Renal cortical epithelial cell (primary cell): ENCODE data around the gene ETFDH. TPM values are rescaled to one million over a fixed set of nuclear protein-coding genes. Genes with fewer than 3 reads are reported as not detected.
"Not testable (repeated sequence)": the region's sequence is repeated elsewhere in the genome, so short reads cannot be mapped to it uniquely, and the experiment has no call there.

Experiments
- DNase-seq: peaks from one replicate; pipeline ENCODE4 v3.0.0-alpha.2; 2011; ENCODE audit warnings: low read depth
- total RNA-seq: library from RNA; depleted of rRNA; stranded (reverse); fragments of >200 nt; gene quantifications from 2 replicates; pipeline ENCODE4 v1.2.3, GENCODE V29; 2014

Gene ETFDH
- total RNA-seq: 17.4 and 36.5 TPM in 2 replicates

DNA sequence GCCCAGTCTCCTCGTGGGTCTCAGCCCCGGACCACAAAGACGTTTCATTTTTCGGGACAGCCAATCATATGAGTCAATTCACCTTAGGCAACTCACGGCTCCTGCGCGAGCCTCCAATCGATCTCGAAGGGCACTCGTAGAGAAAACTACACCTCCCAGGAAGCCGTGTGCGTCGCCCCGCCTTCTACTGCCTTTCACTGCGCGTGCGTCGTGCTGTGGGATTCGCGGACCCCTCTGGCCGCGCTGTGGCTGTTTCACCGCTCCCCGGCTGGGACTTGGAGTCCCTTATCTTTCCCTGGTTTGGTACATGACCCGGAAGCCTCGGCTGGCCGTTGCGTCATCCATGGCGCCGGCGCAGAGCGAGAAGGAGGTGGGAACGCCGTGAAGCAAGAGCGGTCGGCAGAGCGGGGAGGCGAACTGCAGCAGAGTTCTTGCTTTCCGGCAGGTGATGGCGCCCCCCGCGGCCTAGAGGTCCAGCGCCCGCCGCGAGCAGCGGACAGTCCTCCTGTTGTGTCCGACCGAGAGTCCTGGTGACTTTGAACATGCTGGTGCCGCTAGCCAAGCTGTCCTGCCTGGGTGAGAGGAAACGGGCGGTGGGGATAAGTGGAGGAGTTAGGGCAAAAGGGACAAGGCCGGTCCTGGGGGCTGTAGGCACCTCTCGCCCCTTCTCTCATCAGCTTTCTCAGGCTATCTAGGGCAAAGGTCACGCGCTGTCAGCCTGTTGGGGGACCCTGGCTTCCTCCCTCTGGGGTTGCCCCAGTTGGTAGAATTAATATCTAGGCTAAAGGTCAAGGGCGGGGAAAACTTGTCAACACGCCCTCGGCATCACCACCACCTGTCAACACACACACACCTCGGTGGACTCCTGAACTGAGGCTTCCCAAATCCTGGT, at the start of gene ETFDH:
Gene ETFDH (plus strand): TSS at position 382 of the 892 bp plus-strand sequence. CDS start 161 bp downstream, at position 543.
- peak; percentile 98 for DNase-seq

DNA sequence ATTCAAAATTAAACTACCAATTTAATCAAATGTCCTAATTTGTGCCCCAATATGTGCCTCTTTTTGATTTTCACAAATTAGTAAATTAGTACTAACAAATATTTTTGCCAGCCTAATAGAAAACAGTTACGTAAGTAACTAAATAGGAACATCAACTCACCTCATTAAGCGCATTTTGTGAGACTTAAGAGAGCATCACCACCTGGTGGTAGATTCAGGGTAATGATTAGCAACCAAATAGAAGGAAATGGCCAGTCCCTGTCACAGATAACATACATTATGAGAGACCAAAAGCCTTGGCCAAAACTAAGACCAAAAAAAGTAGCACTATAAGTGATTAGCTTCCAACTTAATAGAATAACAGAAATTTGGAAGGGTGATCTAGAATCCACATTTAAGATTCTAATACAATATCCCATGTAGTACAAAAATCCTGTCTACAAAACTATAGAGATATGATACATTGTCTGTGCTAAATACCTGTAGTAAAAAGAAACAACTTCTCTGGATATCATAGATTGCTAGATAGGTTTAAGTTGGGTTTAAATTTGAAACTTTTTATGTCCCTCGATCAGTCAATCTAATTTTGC, 47.1 kb upstream of the ETFDH start:
- DNase-seq: peak; percentile 66

DNA sequence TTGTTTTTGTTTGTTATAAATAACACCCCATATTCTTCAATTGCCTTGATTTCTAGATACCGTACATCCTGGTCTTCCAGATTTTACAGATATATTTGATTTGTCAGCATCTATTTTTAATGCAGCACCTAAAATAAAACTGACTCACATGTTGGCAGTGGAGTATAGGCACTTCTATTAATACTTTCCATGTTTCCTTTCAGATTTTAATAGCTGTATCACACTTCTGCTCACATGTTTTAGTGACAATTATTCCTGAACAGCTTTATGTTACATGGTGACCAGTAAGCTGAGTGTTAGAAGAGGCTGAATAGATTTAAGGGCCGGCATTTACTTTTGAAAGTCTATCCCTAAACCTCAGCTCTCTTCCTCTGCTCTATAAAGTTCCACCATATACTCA, 46.6 kb upstream of the ETFDH start:
- no peak for DNase-seq

DNA sequence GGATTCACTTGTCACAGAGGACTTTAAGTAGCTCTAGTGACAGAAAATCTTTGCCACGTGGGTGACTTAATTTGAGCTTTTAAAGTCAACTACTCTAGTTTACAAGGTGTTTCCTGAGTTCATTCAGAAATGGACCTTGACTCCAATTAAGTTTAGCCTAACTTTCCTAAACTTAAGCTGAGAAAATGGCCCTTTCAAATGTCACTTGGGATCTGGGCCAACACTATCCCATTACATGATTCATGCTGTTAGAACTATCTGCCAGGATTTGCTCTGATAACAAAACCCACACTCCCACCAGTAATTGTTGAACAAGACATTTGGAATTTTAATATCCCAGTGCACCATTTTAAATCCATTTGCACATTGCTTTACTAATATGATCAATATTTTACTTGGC, 41.2 kb upstream of the ETFDH start:
- DNase-seq: no peak

DNA sequence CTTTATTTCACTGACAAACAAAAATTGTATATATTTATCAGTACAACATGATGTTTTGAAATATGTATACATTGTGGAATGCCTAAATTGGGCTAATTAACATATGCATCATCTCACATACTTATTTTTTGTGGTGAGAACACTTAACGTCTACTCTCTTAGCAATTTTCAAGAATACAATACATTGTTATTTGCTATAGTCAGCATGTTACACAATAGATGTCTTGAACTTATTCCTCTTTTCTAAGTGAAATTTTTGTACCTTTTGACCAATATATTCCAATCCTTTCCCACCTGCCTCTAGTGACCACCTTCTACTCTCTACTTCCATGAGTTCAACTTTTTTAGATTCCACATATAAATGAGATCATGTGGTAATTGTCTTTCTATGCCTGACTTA, 35.5 kb upstream of the ETFDH start:
- no peak for DNase-seq

DNA sequence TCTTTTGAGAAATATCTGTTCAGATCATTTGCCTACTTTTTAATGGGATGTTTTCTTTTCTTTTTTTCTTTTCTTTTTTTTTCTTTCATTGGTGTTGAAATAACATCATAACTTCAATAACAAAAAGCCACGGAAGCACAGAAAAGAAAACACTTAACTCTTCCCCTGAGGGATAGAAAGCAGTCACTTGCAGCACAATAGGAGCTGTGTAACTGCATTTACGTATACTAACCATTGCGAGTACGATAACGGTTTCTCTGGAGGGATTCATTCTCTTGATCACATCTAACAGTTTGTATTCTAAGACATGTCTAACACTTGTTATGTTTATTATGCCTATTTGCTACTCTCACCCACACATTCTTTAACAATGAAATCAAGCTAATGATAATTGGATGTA, 27.7 kb upstream of the ETFDH start:
- DNase-seq: no peak

DNA sequence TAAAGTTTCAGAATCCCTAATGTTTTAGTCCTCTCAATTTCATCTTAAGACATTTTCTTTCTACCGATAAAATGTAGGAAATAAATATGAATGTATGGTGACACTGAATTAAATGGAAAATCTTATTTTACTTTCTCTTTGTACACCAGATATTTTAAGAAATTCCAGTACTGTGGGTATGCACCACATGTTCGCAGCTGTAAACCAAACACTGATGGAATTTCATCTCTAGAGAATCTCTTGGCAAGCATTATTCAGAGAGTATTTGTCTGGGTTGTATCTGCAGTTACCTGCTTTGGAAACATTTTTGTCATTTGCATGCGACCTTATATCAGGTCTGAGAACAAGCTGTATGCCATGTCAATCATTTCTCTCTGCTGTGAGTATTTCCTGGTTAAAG, 27.3 kb upstream of the ETFDH start:
- DNase-seq: no peak

DNA sequence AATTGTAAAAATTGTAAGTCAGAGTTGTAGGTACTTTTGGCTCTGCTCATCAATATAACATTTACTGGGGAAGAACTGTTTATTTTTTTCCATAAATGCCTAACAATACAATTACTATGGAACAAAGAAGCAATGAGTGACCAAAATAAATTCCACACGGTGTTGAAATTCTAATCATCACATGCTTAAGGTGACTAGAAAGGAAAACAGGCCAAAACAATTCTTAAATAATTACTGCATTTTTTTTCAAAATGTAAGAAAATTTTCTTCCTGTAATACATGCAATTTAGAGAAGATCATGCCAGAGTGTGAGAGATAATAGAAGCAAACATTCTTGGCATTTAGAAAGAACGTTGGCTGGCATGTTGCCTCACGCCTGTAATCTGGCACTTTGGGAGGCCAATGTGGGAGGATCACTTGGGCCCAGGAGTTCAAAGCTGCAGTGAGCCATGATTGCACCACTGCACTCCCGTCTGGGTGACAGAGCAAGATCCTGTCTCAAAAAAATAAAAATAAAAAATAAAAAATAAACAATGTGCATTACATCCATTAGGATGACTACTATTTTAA, 22.9 kb upstream of the ETFDH start:
- no peak for DNase-seq

DNA sequence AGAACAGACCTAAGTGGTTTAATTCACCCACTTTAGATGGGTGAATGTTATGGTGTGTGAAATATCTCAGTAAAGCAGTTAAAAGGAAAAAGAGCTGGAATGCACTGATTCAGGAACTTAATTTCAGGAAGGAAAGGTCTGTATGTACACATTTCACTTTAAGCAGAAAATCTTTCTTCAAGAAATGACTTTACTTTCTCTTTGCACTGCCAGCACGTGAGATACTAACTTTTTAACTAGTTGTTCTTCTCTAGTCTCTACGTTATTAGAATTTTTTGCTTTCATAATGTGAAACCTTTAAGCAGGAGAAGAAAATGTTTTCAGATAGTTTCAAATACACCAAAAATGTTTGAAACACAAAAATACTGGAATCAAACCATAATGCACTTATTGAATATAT, 19.2 kb upstream of the ETFDH start:
- DNase-seq: no peak

DNA sequence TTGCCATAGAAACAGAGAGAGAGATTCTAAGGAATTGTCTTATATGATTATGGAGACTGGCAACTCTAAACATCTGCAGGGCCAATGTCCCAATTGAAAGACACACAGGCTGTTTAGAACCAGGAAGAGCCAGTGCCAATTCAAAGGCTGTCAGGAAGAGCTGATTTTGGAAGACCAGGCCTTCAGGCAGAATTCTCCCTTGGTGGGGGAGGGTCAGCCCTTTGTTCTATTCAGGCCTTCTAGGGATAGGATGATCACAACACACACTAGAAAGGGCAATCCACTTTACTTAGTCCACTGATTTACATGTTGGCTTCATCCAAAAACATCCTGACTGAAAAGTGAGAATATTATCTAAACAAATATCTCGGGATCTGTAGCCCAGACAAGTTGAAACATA, 15.7 kb upstream of the ETFDH start:
- no peak for DNase-seq

DNA sequence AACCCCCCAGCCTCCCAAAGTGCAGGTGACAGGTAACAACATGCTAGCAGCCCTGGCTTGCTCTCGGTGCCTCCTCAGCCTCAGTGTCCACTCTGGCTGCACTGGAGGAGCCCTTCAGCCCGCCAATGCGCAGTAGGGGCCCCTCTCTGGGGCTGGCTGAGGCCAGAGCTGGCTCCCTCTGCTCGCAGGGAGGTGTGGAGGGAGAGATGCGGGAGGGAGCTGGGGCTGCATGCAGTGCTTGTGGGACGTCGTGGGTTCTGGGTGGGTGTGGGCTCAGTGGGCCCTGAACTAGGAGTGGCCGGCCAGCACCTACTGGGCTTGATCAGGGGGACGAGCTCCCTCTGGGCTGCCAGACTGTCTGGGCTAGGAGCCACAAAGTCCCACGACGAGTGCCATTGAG, 14.8 kb upstream of the ETFDH start:
- DNase-seq: no peak

DNA sequence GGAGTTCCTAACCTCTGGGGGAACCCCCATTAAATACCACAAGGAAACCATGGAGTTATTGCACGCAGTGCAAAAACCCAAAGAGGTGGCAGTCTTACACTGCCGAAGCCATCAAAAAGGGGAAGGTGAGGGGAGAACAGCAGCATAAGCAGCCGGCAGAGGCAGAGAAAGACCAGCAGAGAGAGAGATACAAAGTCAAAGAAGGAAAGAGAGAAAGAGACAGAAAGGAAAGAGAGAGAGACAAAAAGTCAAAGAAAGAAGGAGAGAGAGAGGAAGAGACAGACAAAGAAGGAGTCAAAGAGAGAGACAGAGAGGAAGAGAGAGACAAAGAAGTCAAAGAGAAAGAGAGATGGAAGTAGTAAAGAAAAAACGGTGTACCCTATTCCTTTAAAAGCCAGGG, 8.8 kb upstream of the ETFDH start:
- not testable (repeated sequence) for DNase-seq

DNA sequence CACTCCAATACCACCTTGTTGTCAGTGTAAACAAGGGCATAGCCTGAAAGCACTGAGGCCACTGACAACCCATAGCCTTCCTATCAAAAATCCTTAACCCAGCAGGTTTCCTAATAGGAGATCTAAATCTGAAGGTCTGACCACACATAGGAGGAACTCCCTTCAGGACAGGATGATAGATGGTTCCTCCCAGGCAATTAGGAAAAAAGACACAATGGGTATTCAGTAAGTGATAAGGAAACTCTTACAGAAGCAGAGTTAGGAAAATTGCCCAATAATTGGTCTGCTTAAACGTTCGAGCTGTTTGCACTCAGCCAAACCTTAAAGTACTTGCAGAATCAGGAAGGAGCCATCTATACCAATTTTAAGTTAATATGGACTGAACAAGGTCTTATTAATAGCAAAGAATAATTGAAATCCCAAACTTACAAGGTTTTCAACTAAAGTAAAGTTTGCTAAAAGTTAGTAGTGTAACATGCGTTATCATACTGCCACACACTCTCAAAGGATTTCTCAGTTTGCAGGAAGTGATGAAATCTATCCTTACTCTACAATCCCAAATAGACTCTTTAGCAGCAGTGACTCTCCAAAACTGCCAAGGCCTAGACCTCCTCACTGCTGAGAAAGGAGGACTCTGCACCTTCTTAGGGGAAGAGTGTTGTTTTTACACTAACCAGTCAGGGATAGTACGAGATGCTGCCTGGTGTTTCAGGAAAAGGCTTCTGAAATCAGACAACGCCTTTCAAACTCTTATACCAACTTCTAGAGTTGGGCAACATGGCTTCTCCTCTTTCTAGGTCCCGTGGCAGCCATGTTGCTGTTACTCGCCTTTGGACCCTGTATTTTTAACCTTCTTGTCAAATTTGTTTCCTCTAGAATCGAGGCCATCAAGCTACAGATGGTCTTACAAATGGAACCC, 8.1 kb upstream of the ETFDH start:
- not testable (repeated sequence) for DNase-seq

DNA sequence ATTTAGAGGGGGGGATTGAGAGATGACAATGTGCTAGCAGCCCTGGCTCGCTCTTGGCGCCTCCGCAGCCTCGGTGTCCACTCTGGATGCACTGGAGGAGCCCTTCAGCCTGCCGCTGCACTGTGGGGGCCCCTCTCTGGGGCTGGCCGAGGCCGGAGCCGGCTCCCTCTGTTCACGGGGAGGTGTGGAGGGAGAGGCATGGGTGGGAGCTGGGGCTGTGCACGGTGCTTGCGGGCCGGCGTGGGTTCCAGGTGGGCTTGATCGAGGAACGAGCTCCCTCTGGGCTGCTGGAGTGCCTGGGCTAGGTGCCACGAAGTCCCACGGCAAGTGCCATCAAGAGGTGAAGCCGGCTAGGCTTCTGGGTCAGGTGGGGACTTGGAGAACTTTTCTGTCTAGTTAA, 7.3 kb upstream of the ETFDH start:
- DNase-seq: no peak

DNA sequence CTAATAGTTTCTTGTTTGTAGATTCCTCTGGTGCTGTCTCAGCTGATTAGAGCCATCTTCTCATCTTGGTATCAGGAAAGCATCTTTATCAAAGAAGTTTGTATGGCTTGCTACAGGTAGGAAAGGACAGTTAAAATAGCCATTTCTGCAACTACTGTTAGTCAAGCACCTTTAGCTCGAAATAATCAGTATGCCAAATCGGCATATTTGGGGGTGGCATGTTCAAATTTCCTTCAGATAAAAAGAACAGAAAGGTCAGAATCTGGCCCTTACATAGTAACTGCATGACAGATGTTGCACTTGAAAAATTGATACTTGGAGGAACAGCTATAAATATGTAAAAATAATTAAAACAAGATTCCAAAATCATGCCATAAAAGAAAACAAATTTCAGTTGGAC, 5.2 kb upstream of the ETFDH start:
- DNase-seq: no peak

DNA sequence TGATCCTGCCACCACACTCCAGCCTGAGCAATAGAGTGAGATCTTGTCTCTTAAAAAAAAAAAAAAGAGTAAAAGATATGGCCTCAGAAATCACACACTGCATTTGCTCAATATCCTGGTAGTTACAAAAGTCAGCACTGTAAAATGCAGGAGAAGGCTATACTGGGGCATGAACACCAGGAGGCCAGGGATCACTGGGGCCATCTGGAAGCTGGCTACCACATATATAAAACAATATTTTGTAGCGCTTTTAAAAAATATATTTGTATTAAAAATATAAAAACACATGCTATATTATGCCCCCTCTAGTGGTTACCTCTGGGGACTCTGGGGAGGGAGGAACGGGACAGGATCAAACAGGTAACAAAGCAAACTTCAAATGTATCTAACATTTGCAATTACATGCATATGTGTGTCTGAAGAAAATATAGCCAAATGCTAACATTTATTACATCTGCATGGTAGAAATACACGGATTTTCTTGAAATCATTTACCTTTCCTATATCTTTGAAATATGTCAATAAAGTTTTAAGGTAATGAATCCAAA, 4.4 kb upstream of the ETFDH start:
- DNase-seq: peak; percentile 23

DNA sequence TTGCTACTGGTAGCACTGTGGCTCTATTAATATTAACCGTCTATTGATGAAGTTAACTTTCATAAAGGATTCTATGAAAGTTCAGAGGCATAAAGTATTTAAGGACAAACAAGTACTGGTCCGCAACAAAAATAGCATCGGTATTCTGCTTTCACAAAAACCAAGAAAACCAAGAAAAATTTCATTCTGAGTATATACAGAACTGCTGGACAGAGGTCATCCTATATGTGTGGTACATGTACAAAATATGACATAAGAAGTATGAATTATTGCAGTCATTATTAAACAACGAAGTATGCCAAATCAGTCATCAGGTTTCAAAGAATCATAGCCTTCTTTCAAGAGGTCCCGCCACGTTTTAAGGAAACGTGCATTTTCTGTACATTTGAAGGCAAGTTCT, 2.8 kb upstream of the ETFDH start:
- no peak for DNase-seq

DNA sequence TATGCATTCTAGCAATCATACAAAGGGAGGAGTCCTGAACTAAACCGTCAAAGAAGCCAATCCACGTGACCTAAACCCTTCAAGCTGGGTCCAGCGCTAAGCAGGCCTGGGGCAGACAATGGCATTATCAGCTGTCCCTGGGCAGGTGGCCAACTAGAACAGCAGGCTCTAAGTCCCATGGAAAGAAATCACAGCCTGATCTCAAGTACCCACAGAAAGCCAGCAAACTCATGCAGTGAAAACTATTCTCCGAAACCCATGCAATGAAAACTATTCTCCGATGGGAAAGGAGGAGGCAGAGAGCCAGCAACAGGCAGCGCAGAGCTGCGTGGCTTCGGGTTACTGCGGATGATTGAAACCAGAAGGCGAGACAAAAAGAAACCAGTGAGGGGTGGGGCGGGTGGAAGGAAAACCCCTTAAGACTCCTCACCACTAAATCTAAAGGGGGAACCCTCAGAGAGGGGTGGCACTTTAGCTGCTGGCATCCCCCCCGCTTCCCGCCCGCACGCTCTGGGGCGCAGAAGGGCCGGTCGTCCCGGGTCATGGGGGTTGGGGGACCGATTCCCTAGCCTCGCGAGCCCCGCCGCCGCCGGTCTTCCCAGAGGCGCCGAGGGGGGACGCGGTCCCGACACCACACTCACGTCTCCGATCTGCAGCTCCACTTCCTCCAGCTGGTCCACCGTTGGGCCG, 976 bp upstream of the ETFDH start:
- peak; percentile 61 for DNase-seq

DNA sequence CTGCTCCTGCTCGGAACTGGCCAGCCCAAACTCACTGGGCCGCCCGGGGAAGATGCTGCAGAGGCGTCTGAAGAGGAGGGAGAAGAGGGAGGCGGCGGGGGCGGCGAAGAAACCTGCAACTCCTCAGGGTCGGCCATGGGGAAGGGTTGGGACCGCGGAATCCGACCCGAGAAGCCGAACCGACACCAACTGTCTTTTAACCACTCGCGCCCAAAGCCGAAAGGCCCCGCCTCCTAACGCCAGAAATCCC, 506 bp upstream of the ETFDH start, which contains the start of gene C4orf46:
Gene C4orf46 (minus strand): TSS at position 223 of the 250 bp plus-strand sequence. CDS start 86 bp downstream, at position 137.
- no peak for DNase-seq

DNA sequence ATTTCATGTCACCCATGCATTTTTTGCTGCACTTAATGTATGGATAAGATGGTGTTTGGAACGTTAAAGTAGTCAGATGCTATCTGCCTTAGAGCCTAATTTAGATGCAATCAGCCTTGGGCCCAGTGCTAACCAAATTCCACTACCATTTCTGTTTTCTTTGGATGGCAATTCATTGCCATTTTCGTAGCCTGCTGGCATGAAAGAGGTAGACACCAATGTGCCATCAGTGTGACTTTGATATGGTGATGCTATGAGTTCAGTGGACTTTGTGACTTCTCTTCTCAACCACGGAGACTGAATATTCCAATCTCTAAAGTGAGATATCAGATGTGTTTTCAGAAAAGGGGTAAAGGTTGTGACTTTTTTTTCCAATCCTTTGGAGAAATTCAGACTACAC, 1.5 kb downstream of the ETFDH start:
- DNase-seq: no peak

DNA sequence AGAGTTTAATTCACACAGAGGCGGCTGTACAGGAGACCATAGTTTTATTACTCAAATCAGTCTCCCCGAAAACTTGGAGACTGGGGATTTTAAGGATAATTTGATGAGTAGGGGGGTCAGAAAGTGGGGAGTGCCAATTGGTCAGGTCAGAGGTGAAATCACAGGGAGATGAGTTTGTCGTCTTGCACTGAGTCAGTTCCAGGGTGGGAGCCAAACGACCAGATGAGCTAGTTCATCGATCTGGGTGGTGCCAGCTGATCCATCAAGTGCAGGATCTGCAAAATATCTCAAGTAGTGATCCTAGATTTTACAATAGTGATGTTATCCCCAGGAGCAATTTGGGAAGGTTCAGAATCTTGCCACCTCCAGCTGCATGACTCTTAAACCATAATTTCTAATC, 4.0 kb downstream of the ETFDH start:
- DNase-seq: no peak
